ENCODE results near the gene GINS2.

DNA sequence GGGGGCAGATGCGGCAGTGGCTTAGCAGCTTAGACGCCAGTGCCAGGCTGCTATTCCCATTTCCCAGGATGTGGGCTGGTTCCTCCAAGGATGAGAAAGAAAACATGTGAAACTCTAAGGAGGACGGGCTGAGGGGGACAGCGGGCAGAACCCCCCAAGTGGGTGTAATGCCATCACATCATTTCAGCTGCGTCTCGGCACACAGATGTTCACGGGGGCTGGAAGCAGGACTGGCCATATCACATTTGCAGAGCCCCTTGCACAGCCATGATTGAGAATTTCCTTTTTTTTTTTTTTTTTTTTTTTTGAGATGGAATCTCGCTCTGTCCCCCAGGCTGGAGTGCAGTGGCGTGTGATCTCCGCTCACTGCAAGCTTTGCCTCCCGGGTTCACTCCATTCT is 15.3 kb upstream of the GINS2 start:
- TF ChIP-seq, protein P1, sequence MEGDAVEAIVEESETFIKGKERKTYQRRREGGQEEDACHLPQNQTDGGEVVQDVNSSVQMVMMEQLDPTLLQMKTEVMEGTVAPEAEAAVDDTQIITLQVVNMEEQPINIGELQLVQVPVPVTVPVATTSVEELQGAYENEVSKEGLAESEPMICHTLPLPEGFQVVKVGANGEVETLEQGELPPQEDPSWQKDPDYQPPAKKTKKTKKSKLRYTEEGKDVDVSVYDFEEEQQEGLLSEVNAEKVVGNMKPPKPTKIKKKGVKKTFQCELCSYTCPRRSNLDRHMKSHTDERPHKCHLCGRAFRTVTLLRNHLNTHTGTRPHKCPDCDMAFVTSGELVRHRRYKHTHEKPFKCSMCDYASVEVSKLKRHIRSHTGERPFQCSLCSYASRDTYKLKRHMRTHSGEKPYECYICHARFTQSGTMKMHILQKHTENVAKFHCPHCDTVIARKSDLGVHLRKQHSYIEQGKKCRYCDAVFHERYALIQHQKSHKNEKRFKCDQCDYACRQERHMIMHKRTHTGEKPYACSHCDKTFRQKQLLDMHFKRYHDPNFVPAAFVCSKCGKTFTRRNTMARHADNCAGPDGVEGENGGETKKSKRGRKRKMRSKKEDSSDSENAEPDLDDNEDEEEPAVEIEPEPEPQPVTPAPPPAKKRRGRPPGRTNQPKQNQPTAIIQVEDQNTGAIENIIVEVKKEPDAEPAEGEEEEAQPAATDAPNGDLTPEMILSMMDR (IDR thresholded peaks at IDR 0.05 in 2 of 3, conservative IDR thresholded peaks at IDR 0.05 in 1 of 3; ENCODE audit: borderline replicate concordance in 1 of 3, insufficient read depth in 1 of 3, low read depth in 2 of 3, low read length in 2 of 3), result no peak
- TF ChIP-seq ZNF274 (IDR thresholded peaks at IDR 0.05; ENCODE audit: low read depth, low read length), result no peak
- TF ChIP-seq SRF (IDR thresholded peaks at IDR 0.05; ENCODE audit: low read depth), result no peak
